ENCODE measurements around the gene NOTCH4. TPM values are rescaled to one million over a fixed set of nuclear protein-coding genes. Genes with fewer than 3 reads are reported as not detected.

Gene NOTCH4
- total RNA-seq, 1 donor from 2014 or later: 0.26 TPM

DNA sequence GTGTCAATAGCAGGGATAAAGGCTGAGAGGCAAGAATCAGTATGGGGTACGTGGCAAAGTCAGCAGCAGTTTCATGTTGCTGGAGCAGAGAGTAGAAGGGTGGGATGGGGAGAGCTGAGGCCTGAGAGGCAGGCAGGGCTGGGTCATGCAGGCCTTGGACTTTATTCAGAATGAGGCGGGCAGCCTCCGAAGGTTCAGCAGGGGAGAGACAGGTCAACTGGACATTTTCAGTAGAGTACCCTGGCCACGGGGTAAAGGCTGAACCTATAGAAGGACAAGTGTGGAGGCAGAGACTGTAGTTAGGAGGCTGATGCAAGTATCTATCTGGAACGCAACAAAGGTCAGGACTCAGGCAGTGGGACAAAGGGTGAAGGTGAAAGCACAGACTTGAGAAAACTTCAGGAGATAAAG is 13.7 kb downstream of the NOTCH4 start:
- FAIRE-seq (no peak), DNase-seq (ENCODE audit: low read depth) (no peak)
- H3K36me3 ChIP-seq (ENCODE audit: control insufficient read depth, insufficient read depth, low read length): no peaks in the 10 kb centered on the region
- H3K4me3 ChIP-seq (ENCODE audit: low read depth, low read length): no peak overlapping the region
- TF ChIP-seq, protein P1, sequence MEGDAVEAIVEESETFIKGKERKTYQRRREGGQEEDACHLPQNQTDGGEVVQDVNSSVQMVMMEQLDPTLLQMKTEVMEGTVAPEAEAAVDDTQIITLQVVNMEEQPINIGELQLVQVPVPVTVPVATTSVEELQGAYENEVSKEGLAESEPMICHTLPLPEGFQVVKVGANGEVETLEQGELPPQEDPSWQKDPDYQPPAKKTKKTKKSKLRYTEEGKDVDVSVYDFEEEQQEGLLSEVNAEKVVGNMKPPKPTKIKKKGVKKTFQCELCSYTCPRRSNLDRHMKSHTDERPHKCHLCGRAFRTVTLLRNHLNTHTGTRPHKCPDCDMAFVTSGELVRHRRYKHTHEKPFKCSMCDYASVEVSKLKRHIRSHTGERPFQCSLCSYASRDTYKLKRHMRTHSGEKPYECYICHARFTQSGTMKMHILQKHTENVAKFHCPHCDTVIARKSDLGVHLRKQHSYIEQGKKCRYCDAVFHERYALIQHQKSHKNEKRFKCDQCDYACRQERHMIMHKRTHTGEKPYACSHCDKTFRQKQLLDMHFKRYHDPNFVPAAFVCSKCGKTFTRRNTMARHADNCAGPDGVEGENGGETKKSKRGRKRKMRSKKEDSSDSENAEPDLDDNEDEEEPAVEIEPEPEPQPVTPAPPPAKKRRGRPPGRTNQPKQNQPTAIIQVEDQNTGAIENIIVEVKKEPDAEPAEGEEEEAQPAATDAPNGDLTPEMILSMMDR (IDR thresholded peaks at IDR 0.05; ENCODE audit: insufficient read depth, low read length, severe bottlenecking): no peak
- H3K27me3 ChIP-seq (ENCODE audit: control insufficient read depth, insufficient read depth, low read length): no peaks in the 10 kb centered on the region

DNA sequence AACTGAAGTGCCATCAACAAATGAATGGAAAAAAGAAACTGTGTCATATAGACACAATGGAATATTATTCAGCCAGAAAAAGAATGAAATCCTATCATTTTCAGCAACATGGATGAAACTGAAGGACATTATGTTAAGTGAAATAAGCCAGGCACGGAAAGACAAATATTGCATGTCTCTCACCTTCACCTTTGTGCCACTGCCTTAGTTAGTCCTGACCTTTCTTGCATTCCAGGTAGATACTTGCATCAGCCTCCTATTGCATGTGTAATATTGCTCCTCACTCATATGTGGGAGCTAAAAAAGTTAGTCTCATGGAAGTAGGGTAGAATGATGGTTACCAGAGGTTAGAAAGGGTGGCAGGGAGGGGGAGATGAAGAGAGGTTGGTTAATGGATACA is 14.9 kb downstream of the NOTCH4 start:
- Histone ChIP-seq H3K4me3 (ENCODE audit: low read depth, low read length) (no peak overlapping the region), H3K27me3 (ENCODE audit: control insufficient read depth, insufficient read depth, low read length) (no peaks in the 10 kb centered on the region), H3K36me3 (ENCODE audit: control insufficient read depth, insufficient read depth, low read length) (no peaks in the 10 kb centered on the region)
- no peak for FAIRE-seq
- TF ChIP-seq, protein P1 (IDR thresholded peaks at IDR 0.05; ENCODE audit: insufficient read depth, low read length, severe bottlenecking): no peak
- no peak for DNase-seq (ENCODE audit: low read depth)

DNA sequence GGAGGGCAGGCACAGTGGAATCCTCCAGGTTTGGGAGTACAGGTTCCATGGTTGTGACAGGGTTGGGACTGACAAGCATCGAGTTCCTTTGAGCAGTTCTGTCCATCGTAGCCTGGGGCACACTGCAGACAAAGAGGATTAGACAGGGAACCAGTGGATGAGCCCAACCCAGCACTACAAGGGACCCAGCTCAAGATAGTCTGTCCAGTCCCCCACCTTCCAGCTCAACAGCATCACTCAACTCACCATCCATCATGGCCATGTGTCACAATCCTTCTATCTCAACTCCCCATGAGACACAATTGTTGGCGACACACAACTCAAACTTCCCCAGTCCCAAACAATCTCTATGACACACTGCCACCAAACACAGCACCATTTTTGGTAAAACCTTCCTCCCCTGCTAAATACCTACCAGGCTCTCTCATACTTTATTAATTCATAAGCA is 19.6 kb downstream of the NOTCH4 start:
- H3K4me3 ChIP-seq (ENCODE audit: low read depth, low read length): no peak overlapping the region
- no peak for DNase-seq (ENCODE audit: low read depth)
- H3K36me3 ChIP-seq (ENCODE audit: control insufficient read depth, insufficient read depth, low read length): no peaks in the 10 kb centered on the region
- TF ChIP-seq, protein P1 (IDR thresholded peaks at IDR 0.05; ENCODE audit: insufficient read depth, low read length, severe bottlenecking): no peak
- no peak for FAIRE-seq
- no peaks in the 10 kb centered on the region for H3K27me3 ChIP-seq (ENCODE audit: control insufficient read depth, insufficient read depth, low read length)

DNA sequence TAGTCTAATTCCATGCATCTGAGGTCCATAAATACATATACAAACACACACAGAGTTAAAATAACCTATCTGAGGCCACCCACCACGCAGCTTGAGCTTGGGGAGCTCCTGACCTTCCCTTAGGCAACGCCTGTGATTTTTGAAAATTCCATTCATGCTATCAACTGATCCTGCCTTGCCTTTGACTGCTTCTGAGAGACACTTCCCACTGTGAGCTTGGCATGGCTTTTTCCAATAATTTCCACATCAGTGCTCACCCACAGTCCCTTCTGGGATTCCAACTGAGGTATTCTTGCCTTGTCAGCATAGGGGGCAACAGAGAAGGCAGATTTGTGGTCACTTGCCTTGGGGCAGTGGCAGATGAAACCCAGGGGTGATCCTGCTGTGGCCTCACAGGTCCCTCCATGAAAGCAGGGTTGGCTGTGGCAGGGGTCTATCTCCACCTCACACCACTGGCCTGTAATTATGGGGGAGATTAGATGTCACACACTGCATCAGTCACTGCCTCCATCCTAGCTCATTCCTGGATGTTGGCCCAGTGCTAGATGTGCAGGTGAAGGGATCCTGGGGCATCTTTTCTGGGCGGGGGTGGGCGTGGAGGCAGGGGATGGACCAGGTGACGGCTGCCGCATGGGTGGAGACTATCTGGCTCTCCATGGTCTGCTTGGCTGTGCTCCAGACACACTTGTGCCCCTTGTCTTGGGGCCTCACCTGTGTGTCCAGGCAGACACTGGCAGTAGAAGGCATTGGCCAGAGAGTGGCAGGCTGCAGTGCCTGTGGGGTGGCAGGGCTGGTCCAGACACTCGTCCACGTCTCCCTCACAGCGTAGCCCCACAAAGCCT is 20.2 kb downstream of the NOTCH4 start:
- Histone ChIP-seq H3K36me3 (ENCODE audit: control insufficient read depth, insufficient read depth, low read length) (no peaks in the 10 kb centered on the region), H3K27me3 (ENCODE audit: control insufficient read depth, insufficient read depth, low read length) (no peaks in the 10 kb centered on the region), H3K4me3 (ENCODE audit: low read depth, low read length) (no peak overlapping the region)
- TF ChIP-seq, protein P1 (IDR thresholded peaks at IDR 0.05; ENCODE audit: insufficient read depth, low read length, severe bottlenecking): no peak
- no peak for DNase-seq (ENCODE audit: low read depth)
- FAIRE-seq: peak; percentile 7

DNA sequence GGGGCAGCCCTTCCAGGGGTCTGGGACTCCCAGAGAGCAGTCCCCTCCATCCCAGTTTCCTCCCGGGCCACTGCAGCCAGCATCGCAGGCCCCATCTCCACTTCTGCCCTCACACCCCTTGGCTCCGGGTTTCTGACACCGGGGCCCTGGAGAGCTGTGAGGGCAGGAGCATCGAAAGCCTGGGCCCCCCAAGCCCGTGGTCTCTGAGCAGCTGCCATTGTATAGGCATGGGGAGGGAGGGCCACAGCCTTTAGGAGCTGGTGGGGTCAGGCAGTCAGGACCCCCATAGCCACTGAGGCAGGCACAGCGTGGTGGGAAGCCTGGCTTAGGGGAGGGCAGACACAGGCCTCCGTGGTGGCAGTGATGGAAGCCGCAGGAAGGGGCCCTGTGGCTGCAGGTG is 21.7 kb downstream of the NOTCH4 start:
- FAIRE-seq (no peak), DNase-seq (ENCODE audit: low read depth) (no peak)
- Histone ChIP-seq H3K36me3 (ENCODE audit: control insufficient read depth, insufficient read depth, low read length) (no peaks in the 10 kb centered on the region), H3K4me3 (ENCODE audit: low read depth, low read length) (no peak overlapping the region), H3K27me3 (ENCODE audit: control insufficient read depth, insufficient read depth, low read length) (no peaks in the 10 kb centered on the region)
- TF ChIP-seq, protein P1 (IDR thresholded peaks at IDR 0.05; ENCODE audit: insufficient read depth, low read length, severe bottlenecking): no peak

Measured in bronchial epithelial cell (primary cell).